Spleen (tissue), 7 donors: ENCODE data around the gene CLCN3.

Experiments
- CTCF ChIP-seq, 11 experiments: fragments of 200-600 bp in 7 of 11; fragments of 450-650 bp in 4 of 11; sonication (generic) in 4 of 11; IDR thresholded peaks in 8 of 11; conservative IDR thresholded peaks in 3 of 11; 1 replicate in 7 of 11; 2 replicates in 4 of 11; pipeline versions ENCODE4 v1.4.0 to v1.8.0; 2016 to 2021; ENCODE audit warnings: antibody characterized with exemption in 11 of 11, inconsistent platforms in 4 of 11, mild to moderate bottlenecking in 1 of 11
- POLR2A ChIP-seq, 3 donors: fragments of 450-650 bp; IDR thresholded peaks; one replicate each; pipeline ENCODE4 v1.5.1; 2017; ENCODE audit warnings: antibody characterized with exemption in 3 of 3, mild to moderate bottlenecking in 1 of 3
- POLR2AphosphoS5 ChIP-seq, 3 donors: sonication (generic); formaldehyde crosslinking; IDR thresholded peaks; one replicate each; pipeline ENCODE4 v1.5.1; 2017; ENCODE audit warnings: antibody characterized with exemption in 3 of 3
- donor health status: DM: no; HTN: no; CAD: no; lungs with moderate emphysema.
- donor health status: DM: no; HTN: no; CAD: no.
- donor health status: DM: no; HTN: no; CAD: no.

GRCh38 chr4:169657470-169658107 is 37.2 kb downstream of the CLCN3 start:
- no peak for TF ChIP-seq CTCF (IDR thresholded peaks at IDR 0.05 in 8 of 11, conservative IDR thresholded peaks at IDR 0.05 in 3 of 11)
- TF ChIP-seq POLR2AphosphoS5 (IDR thresholded peaks at IDR 0.05), result no peak
- TF ChIP-seq POLR2A (IDR thresholded peaks at IDR 0.05), result no peak
